OCI-LY3 (cell line): Measurements from ENCODE around the gene ZNF850.

ENCODE experiments used
- CTCF ChIP-seq: fragments of 200-600, 300-600 bp; sonication (generic); IDR thresholded peaks from 2 replicates; pipeline ENCODE4 v1.5.1; 2014; ENCODE audit warnings: antibody characterized with exemption, low read length, low read depth
- EZH2phosphoT487 ChIP-seq: fragments of 200-600 bp; shearing (Covaris generic); IDR thresholded peaks from 2 replicates; pipeline ENCODE4 v1.6.1; 2018; ENCODE audit warnings: antibody characterized with exemption, mixed run types, low read depth

- TF ChIP-seq CTCF (no peak), EZH2phosphoT487 (no peak)
These were observed 104.0 kb downstream of the ZNF850 start for GRCh38 chr19:36668646-36669045.
